ENCODE measurements around the gene LPIN1.

Gene LPIN1

GRCh38 chr2:11766016-11766415 is 19.6 kb downstream of the LPIN1 start:
- Histone ChIP-seq H3K36me3 (ENCODE audit: insufficient read depth, low read length) (peaks cover 39% of the 10 kb centered on the region), H2AFZ (ENCODE audit: low read depth, low read length) (no peak overlapping the region), H3K4me1 (ENCODE audit: insufficient read depth, low read length) (no peaks in the 10 kb centered on the region), H3K27me3 (ENCODE audit: insufficient read depth, low read length) (no peaks in the 10 kb centered on the region), H3K9me3 (ENCODE audit: low read length) (peaks cover 20% of the 10 kb centered on the region), H3K4me3 (ENCODE audit: low read length) (no peak overlapping the region)

- H3K4me3 ChIP-seq (ENCODE audit: low read length): no peak overlapping the region
- H2AFZ ChIP-seq (ENCODE audit: low read depth, low read length): no peak overlapping the region
- peaks cover 23% of the 10 kb centered on the region for H3K9me3 ChIP-seq (ENCODE audit: low read length)
- no peaks in the 10 kb centered on the region for H3K4me1 ChIP-seq (ENCODE audit: insufficient read depth, low read length)
- H3K27me3 ChIP-seq (ENCODE audit: insufficient read depth, low read length): no peaks in the 10 kb centered on the region
- H3K36me3 ChIP-seq (ENCODE audit: insufficient read depth, low read length): peaks cover 54% of the 10 kb centered on the region
Observed at GRCh38 chr2:11767779-11768178, 21.3 kb downstream of the LPIN1 start.

- Histone ChIP-seq H3K9me3 (ENCODE audit: low read length) (peaks cover 23% of the 10 kb centered on the region), H3K27me3 (ENCODE audit: insufficient read depth, low read length) (no peaks in the 10 kb centered on the region), H3K36me3 (ENCODE audit: insufficient read depth, low read length) (peaks cover 63% of the 10 kb centered on the region)
Observed at GRCh38 chr2:11768946-11769345, 22.5 kb downstream of the LPIN1 start.

GRCh38 chr2:11769516-11769915 is 23.1 kb downstream of the LPIN1 start:
- no peak overlapping the region for H2AFZ ChIP-seq (ENCODE audit: low read depth, low read length)
- H3K4me3 ChIP-seq (ENCODE audit: low read length): no peak overlapping the region
- no peaks in the 10 kb centered on the region for H3K4me1 ChIP-seq (ENCODE audit: insufficient read depth, low read length)
- H3K36me3 ChIP-seq (ENCODE audit: insufficient read depth, low read length): peaks cover 68% of the 10 kb centered on the region
- H3K27me3 ChIP-seq (ENCODE audit: insufficient read depth, low read length): no peaks in the 10 kb centered on the region
- peaks cover 23% of the 10 kb centered on the region for H3K9me3 ChIP-seq (ENCODE audit: low read length)

More at GRCh38 chr2:11768946-11769345, 22.5 kb downstream of the LPIN1 start:
- H3K4me1 ChIP-seq (ENCODE audit: insufficient read depth, low read length): no peaks in the 10 kb centered on the region
- H3K4me3 ChIP-seq (ENCODE audit: low read length): no peak overlapping the region
- no peak overlapping the region for H2AFZ ChIP-seq (ENCODE audit: low read depth, low read length)

GRCh38 chr2:11770531-11771188 is 24.2 kb downstream of the LPIN1 start:
- H3K27me3 ChIP-seq (ENCODE audit: insufficient read depth, low read length): no peaks in the 10 kb centered on the region
- no peak overlapping the region for H2AFZ ChIP-seq (ENCODE audit: low read depth, low read length)
- H3K9me3 ChIP-seq (ENCODE audit: low read length): peaks cover 16% of the 10 kb centered on the region
- H3K36me3 ChIP-seq (ENCODE audit: insufficient read depth, low read length): peaks cover 69% of the 10 kb centered on the region
- no peaks in the 10 kb centered on the region for H3K4me1 ChIP-seq (ENCODE audit: insufficient read depth, low read length)
- H3K4me3 ChIP-seq (ENCODE audit: low read length): no peak overlapping the region

- Histone ChIP-seq H3K4me1 (ENCODE audit: insufficient read depth, low read length) (no peaks in the 10 kb centered on the region), H3K4me3 (ENCODE audit: low read length) (no peak overlapping the region), H3K9me3 (ENCODE audit: low read length) (peaks cover 12% of the 10 kb centered on the region), H2AFZ (ENCODE audit: low read depth, low read length) (no peak overlapping the region), H3K27me3 (ENCODE audit: insufficient read depth, low read length) (no peaks in the 10 kb centered on the region), H3K36me3 (ENCODE audit: insufficient read depth, low read length) (peaks cover 64% of the 10 kb centered on the region)
Observed at GRCh38 chr2:11771971-11772615, 25.7 kb downstream of the LPIN1 start.

- Histone ChIP-seq H3K4me3 (ENCODE audit: low read length) (no peak overlapping the region), H3K4me1 (ENCODE audit: insufficient read depth, low read length) (no peaks in the 10 kb centered on the region), H3K36me3 (ENCODE audit: insufficient read depth, low read length) (peaks cover 55% of the 10 kb centered on the region), H3K9me3 (ENCODE audit: low read length) (peaks cover 6% of the 10 kb centered on the region), H2AFZ (ENCODE audit: low read depth, low read length) (no peak overlapping the region), H3K27me3 (ENCODE audit: insufficient read depth, low read length) (no peaks in the 10 kb centered on the region)
Observed at GRCh38 chr2:11773111-11773510, 26.7 kb downstream of the LPIN1 start.

GRCh38 chr2:11773747-11774525 is 27.5 kb downstream of the LPIN1 start:
- Histone ChIP-seq H3K36me3 (ENCODE audit: insufficient read depth, low read length) (peaks cover 55% of the 10 kb centered on the region), H2AFZ (ENCODE audit: low read depth, low read length) (no peak overlapping the region), H3K4me3 (ENCODE audit: low read length) (no peak overlapping the region), H3K27me3 (ENCODE audit: insufficient read depth, low read length) (no peaks in the 10 kb centered on the region), H3K9me3 (ENCODE audit: low read length) (peaks cover 6% of the 10 kb centered on the region), H3K4me1 (ENCODE audit: insufficient read depth, low read length) (peaks cover under 1% of the 10 kb centered on the region)

- H3K27me3 ChIP-seq (ENCODE audit: insufficient read depth, low read length): no peaks in the 10 kb centered on the region
- H2AFZ ChIP-seq (ENCODE audit: low read depth, low read length): no peak overlapping the region
- H3K4me1 ChIP-seq (ENCODE audit: insufficient read depth, low read length): peaks cover 2% of the 10 kb centered on the region
- no peak overlapping the region for H3K4me3 ChIP-seq (ENCODE audit: low read length)
- H3K36me3 ChIP-seq (ENCODE audit: insufficient read depth, low read length): peaks cover 54% of the 10 kb centered on the region
- peaks cover 6% of the 10 kb centered on the region for H3K9me3 ChIP-seq (ENCODE audit: low read length)
Observed at GRCh38 chr2:11774600-11774999, 28.2 kb downstream of the LPIN1 start.

GRCh38 chr2:11775384-11775783 is 29.0 kb downstream of the LPIN1 start:
- no peak overlapping the region for H3K4me3 ChIP-seq (ENCODE audit: low read length)
- H3K9me3 ChIP-seq (ENCODE audit: low read length): peaks cover 6% of the 10 kb centered on the region
- H3K4me1 ChIP-seq (ENCODE audit: insufficient read depth, low read length): peaks cover 2% of the 10 kb centered on the region
- H3K36me3 ChIP-seq (ENCODE audit: insufficient read depth, low read length): peaks cover 53% of the 10 kb centered on the region
- no peaks in the 10 kb centered on the region for H3K27me3 ChIP-seq (ENCODE audit: insufficient read depth, low read length)
- H2AFZ ChIP-seq (ENCODE audit: low read depth, low read length): no peak overlapping the region

- no peak overlapping the region for H3K4me3 ChIP-seq (ENCODE audit: low read length)
- no peaks in the 10 kb centered on the region for H3K9me3 ChIP-seq (ENCODE audit: low read length)
- H3K27me3 ChIP-seq (ENCODE audit: insufficient read depth, low read length): no peaks in the 10 kb centered on the region
- H3K4me1 ChIP-seq (ENCODE audit: insufficient read depth, low read length): peaks cover 2% of the 10 kb centered on the region
- H2AFZ ChIP-seq (ENCODE audit: low read depth, low read length): no peak overlapping the region
- peaks cover 45% of the 10 kb centered on the region for H3K36me3 ChIP-seq (ENCODE audit: insufficient read depth, low read length)
Observed at GRCh38 chr2:11777066-11777782, 30.8 kb downstream of the LPIN1 start.

GRCh38 chr2:11777886-11778415 is 31.5 kb downstream of the LPIN1 start:
- H3K36me3 ChIP-seq (ENCODE audit: insufficient read depth, low read length): peaks cover 47% of the 10 kb centered on the region
- H3K9me3 ChIP-seq (ENCODE audit: low read length): no peaks in the 10 kb centered on the region
- peaks cover 2% of the 10 kb centered on the region for H3K4me1 ChIP-seq (ENCODE audit: insufficient read depth, low read length)
- no peak overlapping the region for H3K4me3 ChIP-seq (ENCODE audit: low read length)
- H2AFZ ChIP-seq (ENCODE audit: low read depth, low read length): no peak overlapping the region
- no peaks in the 10 kb centered on the region for H3K27me3 ChIP-seq (ENCODE audit: insufficient read depth, low read length)
